Prostate gland (tissue), 2 donors: Measurements from ENCODE around the gene NCOA1.

Experiments used
- POLR2A ChIP-seq: fragments of 450-650 bp; IDR thresholded peaks from one replicate; pipeline ENCODE4 v1.6.1; 2016; ENCODE audit warnings: antibody characterized with exemption, mild to moderate bottlenecking
- TF ChIP-seq, protein P1 (sequence below), 4 experiments: fragments of 200-600 bp in 2 of 4; fragments of 450-650 bp in 2 of 4; sonication (generic) in 2 of 4; IDR thresholded peaks; 1 replicate in 3 of 4; 2 replicates in 1 of 4; pipeline ENCODE4 v1.5.1; 2016 to 2019; ENCODE audit warnings: antibody characterized with exemption in 4 of 4, mild to moderate bottlenecking in 2 of 4, moderate library complexity in 2 of 4

GRCh38 chr2:24515335-24515734, 24.3 kb downstream of the NCOA1 start:
- TF ChIP-seq, protein P1, sequence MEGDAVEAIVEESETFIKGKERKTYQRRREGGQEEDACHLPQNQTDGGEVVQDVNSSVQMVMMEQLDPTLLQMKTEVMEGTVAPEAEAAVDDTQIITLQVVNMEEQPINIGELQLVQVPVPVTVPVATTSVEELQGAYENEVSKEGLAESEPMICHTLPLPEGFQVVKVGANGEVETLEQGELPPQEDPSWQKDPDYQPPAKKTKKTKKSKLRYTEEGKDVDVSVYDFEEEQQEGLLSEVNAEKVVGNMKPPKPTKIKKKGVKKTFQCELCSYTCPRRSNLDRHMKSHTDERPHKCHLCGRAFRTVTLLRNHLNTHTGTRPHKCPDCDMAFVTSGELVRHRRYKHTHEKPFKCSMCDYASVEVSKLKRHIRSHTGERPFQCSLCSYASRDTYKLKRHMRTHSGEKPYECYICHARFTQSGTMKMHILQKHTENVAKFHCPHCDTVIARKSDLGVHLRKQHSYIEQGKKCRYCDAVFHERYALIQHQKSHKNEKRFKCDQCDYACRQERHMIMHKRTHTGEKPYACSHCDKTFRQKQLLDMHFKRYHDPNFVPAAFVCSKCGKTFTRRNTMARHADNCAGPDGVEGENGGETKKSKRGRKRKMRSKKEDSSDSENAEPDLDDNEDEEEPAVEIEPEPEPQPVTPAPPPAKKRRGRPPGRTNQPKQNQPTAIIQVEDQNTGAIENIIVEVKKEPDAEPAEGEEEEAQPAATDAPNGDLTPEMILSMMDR (IDR thresholded peaks at IDR 0.05): no peak
- TF ChIP-seq POLR2A: no peak
